ENCODE measurements around the gene DYNLT2.

Gene DYNLT2

GRCh38 chr6:169726963-169727362, 24.4 kb downstream of the DYNLT2 start:
- Histone ChIP-seq H3K4me2 (no peak overlapping the region), H3K27me3 (ENCODE audit: insufficient read depth, low read depth) (no peaks in the 10 kb centered on the region), H3K4me3 (IDR thresholded peaks at IDR 0.05; ENCODE audit: insufficient read depth, low read depth, low read length) (no peak overlapping the region), H3K9ac (no peak overlapping the region), H3K79me2 (ENCODE audit: insufficient read depth, low read depth) (peaks cover 15% of the 10 kb centered on the region), H3K4me1 (ENCODE audit: low read depth, poor library complexity, severe bottlenecking) (peaks cover 5% of the 10 kb centered on the region), H2AFZ (ENCODE audit: low read depth) (no peak overlapping the region), H3K27ac (no peak overlapping the region), H4K20me1 (ENCODE audit: insufficient read depth) (peaks cover 7% of the 10 kb centered on the region; the same call in 1 of the 2 replicates), H3K36me3 (ENCODE audit: insufficient read depth) (no peaks in the 10 kb centered on the region)
- TF ChIP-seq CTCF (conservative IDR thresholded peaks at IDR 0.05; ENCODE audit: low read depth, low read length) = no peak

- Histone ChIP-seq H3K4me1 (ENCODE audit: low read depth, poor library complexity, severe bottlenecking) (peaks cover 14% of the 10 kb centered on the region), H3K79me2 (ENCODE audit: insufficient read depth, low read depth) (peaks cover 24% of the 10 kb centered on the region), H2AFZ (ENCODE audit: low read depth) (no peak overlapping the region), H3K36me3 (ENCODE audit: insufficient read depth) (no peaks in the 10 kb centered on the region), H3K27me3 (ENCODE audit: insufficient read depth, low read depth) (no peaks in the 10 kb centered on the region), H3K27ac (no peak overlapping the region), H3K4me2 (no peak overlapping the region), H3K9ac (no peak overlapping the region), H3K4me3 (IDR thresholded peaks at IDR 0.05; ENCODE audit: insufficient read depth, low read depth, low read length) (no peak overlapping the region), H4K20me1 (ENCODE audit: insufficient read depth) (peaks cover 7% of the 10 kb centered on the region; the same call in 1 of the 2 replicates)
- TF ChIP-seq CTCF (conservative IDR thresholded peaks at IDR 0.05; ENCODE audit: low read depth, low read length) = no peak
Observed at GRCh38 chr6:169726049-169726400, 25.3 kb downstream of the DYNLT2 start.

- peaks cover 31% of the 10 kb centered on the region for H3K79me2 ChIP-seq (ENCODE audit: insufficient read depth, low read depth)
- TF ChIP-seq CTCF (conservative IDR thresholded peaks at IDR 0.05; ENCODE audit: low read depth, low read length) = no peak
- no peaks in the 10 kb centered on the region for H3K27me3 ChIP-seq (ENCODE audit: insufficient read depth, low read depth)
- H2AFZ ChIP-seq (ENCODE audit: low read depth) = peak overlapping the region; percentile 81
- H3K9ac ChIP-seq = peak overlapping the region; percentile 68; the same call in 1 of the 2 replicates
- H3K27ac ChIP-seq = no peak overlapping the region; the same call in 1 of the 2 replicates
- H3K36me3 ChIP-seq (ENCODE audit: insufficient read depth) = no peaks in the 10 kb centered on the region
- H3K4me2 ChIP-seq = peak overlapping the region; percentile 45
- peaks cover 21% of the 10 kb centered on the region for H3K4me1 ChIP-seq (ENCODE audit: low read depth, poor library complexity, severe bottlenecking)
- no peak overlapping the region for H3K4me3 ChIP-seq (IDR thresholded peaks at IDR 0.05; ENCODE audit: insufficient read depth, low read depth, low read length)
- H4K20me1 ChIP-seq (ENCODE audit: insufficient read depth) = peaks cover 7% of the 10 kb centered on the region; the same call in 1 of the 2 replicates
Observed at GRCh38 chr6:169725125-169726048, 26.0 kb downstream of the DYNLT2 start.

- H3K4me2 ChIP-seq = peak within 1 kb of the TSS; percentile 100
- H3K9ac ChIP-seq = peak within 1 kb of the TSS; percentile 72
- H3K4me3 ChIP-seq (IDR thresholded peaks at IDR 0.05; ENCODE audit: insufficient read depth, low read depth, low read length) = no peak within 1 kb of the TSS
- no peaks in the 10 kb centered on the region for H3K36me3 ChIP-seq (ENCODE audit: insufficient read depth)
- H3K27me3 ChIP-seq (ENCODE audit: insufficient read depth, low read depth) = no peaks in the 10 kb centered on the region
- H3K79me2 ChIP-seq (ENCODE audit: insufficient read depth, low read depth) = peaks cover 37% of the 10 kb centered on the region
- H3K27ac ChIP-seq = peak within 1 kb of the TSS; percentile 81
- peak within 1 kb of the TSS; percentile 81 for H2AFZ ChIP-seq (ENCODE audit: low read depth)
- H4K20me1 ChIP-seq (ENCODE audit: insufficient read depth) = peaks cover 7% of the 10 kb centered on the region; the same call in 1 of the 2 replicates
- no peak for TF ChIP-seq CTCF (conservative IDR thresholded peaks at IDR 0.05; ENCODE audit: low read depth, low read length)
- H3K4me1 ChIP-seq (ENCODE audit: low read depth, poor library complexity, severe bottlenecking) = peaks cover 27% of the 10 kb centered on the region
Observed at GRCh38 chr6:169724494-169725124, 26.8 kb downstream of the DYNLT2 start, which contains the start of gene PHF10. PHF10 (minus strand) TSS chr6:169724500; CDS start chr6:169723931, 569 bp downstream.

All from KMS-11 (cell line).